Stimulated activated CD8-positive, alpha-beta memory T cell treated with anti-CD3 and anti-CD28 coated beads, Interleukin-7, amount 100 ng/mL, for 24 hours (primary cell): ENCODE results near the gene ZFP42.
"Not testable (repeated sequence)": the region's sequence is repeated elsewhere in the genome, so short reads cannot be mapped to it uniquely, and the experiment has no call there.

Source experiments
- DNase-seq: peaks from one replicate; pipeline ENCODE4 v3.0.0-alpha.2; 2020; ENCODE audit warnings: low read depth

The ZFP42 gene

DNA sequence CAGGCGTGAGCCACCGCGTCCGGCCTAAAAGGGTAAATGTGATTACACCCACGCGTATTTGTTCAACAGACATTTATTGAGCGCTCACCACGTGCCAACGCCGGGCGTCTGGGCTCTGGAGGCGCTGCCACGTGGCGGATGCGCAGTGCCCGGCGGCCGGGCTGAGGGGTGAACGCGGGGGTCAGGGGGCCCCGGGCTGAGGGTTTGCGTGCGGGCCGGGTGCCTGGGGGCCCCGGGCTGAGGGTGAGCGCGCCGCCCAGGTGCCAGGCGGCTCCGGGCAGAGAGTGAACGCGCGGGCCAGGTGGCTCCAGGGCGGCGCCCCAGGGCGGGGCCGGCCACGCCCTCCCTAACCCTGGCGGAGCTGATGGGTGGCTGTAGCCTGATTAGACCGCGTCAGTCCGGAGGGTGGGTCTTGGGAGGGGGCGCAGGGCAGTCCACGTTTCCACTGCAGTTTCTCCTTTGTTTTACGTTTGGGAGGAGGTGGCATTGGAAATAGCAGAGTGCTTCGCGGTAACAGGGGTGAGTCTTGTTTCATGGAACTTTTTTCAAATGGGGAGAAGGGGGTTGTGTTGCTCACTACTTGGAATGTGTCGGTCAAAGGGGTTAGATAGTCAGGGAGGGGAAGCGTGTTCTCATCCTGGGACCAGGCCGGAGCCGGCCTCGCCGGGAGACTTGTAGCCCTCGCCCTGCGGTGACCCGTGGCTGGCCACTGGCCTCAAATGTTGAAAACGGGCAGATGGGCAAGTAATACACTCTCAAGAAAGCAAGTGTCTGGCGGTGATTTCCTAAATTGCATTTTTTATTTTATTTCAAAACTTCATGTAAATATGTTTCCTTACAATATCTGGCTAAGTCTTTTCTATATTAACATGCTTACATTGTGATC lies at the start of gene ZFP42:
Gene ZFP42 (plus strand): TSS at position 450 of the 886 bp plus-strand sequence. CDS start 7,037 bp downstream, outside the sequence.
- DNase-seq, result no peak

GRCh38 chr4:187961171-187961570 lies 34.4 kb upstream of the ZFP42 start:
- no peak for DNase-seq

DNA sequence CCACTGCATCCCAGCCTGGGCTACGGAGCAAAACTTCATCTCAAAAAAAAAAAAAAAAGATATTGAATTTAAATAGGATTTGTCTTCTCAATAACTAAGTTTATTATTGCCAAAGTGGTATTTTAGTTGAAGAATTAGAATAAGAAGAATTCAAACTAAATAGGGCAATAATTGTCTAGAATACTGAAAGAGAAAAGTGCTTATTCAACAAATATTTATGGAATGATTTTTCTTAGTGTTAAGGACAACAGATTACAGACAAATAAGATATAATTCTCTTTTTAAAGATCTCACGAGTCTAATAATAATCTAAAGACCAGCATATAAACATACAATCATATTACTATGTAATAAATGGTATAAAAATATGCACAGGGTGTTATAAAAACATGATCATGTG lies 33.6 kb upstream of the ZFP42 start:
- DNase-seq, result no peak

GRCh38 chr4:187962926-187963325 lies 32.6 kb upstream of the ZFP42 start:
- DNase-seq, result no peak

GRCh38 chr4:187965726-187966125 lies 29.8 kb upstream of the ZFP42 start:
- no peak for DNase-seq

- no peak for DNase-seq
Measured at GRCh38 chr4:187972135-187972534, 23.4 kb upstream of the ZFP42 start.

DNA sequence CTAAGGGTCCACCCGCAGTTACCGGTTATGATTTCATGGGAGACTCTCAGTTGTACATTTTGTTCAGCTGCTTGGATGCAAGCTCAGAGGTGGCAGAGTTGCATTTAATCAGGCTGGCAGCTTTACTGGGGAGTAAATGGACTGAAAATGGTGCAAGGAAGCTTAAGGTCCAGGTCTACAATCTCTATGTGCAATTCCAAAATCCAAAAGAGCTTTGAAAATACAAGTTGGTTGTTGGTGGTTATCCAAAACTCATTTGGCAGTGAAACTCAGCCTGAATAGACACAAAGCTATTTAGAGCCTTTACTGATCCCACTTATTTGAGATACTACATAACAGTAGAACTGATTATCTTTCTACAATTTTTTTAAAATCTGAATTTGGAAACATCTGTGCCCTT lies 11.8 kb upstream of the ZFP42 start:
- DNase-seq, result no peak

- DNase-seq, result no peak
Measured at GRCh38 chr4:187992971-187993370, 2.6 kb upstream of the ZFP42 start.

DNA sequence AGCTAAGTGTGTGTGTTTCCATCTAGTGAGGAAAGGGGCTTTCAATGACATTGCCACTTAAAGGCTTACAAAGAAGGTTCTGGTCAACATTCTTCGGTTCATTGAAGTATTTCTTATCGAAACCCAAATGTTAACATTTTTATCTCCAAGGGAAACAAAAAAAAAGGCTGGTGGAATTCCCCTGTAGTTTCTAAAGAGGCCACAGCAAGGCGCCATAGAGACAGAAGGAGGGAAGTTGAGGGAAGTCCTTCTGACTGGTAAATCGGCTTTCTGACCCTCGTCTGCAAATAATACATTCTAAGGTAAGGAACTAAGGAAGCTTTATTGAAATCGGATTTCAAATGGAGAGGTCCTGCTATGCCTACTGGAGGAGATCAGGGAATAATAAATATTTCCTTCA lies 1.7 kb upstream of the ZFP42 start:
- no peak for DNase-seq

DNA sequence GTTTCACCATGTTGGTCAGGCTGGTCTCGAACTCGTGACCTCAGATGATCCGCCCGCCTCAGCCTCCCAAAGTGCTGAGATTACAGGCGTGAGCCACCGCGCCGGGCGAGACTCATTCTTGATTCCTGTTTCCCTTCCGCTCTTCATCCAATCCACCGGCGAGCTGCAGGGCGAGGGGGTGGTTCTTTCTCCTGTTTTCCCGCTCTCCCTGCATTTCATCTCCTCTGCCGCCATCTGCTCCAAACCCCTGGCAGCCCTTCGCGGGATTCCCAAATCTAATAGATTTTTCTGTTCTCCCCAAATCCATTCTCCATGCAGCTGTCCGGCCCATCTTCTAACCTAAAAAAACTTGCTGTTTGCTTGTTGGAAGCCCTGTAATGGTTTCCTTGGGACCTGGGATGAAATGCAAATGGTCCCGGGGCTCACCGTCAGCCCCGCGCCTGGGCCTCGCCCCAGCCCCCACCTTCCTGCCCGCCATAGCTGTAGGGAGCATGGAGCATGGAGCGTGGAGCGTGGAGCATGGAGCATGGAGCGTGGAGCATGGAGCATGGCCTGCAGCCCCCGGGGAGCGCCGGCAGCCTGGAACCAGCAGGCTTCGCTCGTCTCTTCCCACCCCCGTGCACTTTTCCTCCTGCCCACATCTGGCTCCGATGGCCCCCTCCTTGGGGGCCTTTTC lies 1.1 kb downstream of the ZFP42 start:
- no peak for DNase-seq

- DNase-seq, result not testable (repeated sequence)
Measured at GRCh38 chr4:187997991-187998390, 2.4 kb downstream of the ZFP42 start.

DNA sequence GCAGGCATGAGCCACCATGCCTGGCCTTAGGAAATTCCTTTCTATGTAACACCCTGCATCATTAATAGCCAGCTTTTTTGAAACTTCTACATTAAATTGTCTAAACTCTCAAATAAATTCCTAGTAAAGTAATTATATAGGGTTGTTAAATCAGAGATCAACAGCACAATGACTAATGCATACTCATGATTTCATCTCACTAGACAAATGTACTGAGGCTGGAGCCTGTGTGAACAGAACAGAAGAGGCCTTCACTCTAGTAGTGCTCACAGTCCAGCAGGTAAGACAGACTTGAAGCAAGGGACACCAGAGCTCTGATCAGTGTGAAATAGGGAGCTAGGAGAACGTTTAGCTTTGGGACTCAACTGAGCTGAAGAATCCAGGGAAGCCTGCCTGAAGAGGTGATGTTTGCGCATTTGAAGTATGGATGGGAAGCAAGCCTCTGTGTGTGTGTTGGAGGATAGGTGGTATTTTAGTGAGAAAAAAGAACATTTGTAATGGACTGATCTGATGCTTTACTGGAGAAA lies 3.9 kb downstream of the ZFP42 start:
- no peak for DNase-seq

- no peak for DNase-seq
Measured at GRCh38 chr4:188002323-188002722, 6.8 kb downstream of the ZFP42 start.

DNA sequence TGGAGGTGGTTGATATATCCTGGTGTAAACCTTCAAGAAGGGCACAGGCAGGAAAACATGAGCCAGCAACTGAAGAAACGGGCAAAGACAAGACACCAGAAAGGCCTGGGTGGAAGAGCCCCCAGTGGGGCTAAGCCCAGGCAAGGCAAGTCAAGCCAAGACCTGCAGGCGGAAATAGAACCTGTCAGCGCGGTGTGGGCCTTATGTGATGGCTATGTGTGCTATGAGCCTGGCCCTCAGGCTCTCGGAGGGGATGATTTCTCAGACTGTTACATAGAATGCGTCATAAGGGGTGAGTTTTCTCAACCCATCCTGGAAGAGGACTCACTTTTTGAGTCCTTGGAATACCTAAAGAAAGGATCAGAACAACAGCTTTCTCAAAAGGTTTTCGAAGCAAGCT lies 7.2 kb downstream of the ZFP42 start:
- no peak for DNase-seq

- DNase-seq, result no peak
Measured at GRCh38 chr4:188005561-188005960, 10.0 kb downstream of the ZFP42 start.

DNA sequence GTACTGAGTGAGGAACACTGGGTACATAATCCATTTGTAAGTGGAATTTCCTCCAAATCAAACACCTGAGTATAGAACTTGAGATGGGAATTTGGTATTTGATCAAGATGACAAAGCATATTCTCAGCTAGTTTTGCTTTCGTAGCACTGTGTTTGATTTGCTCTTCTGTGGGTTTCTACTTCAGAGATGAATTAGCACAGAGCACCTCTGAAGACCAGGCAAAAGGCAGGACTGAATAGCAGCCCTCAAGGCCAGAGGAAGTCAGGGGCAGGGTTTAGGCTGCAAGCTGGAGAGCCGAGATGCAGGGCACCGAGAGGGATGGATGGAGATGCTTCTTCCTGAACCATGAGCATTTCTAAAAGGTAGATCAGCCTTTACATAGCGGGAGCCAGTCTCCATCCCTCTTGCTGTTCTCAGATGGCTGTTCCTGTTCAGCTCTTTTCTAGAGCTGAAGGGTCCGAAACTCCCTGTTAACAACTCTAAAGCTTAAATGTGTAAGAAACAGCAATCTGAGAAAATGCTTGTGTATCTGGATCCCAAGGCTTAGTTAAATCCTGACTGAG lies 10.8 kb downstream of the ZFP42 start:
- DNase-seq, result no peak

GRCh38 chr4:188008377-188008776 lies 12.8 kb downstream of the ZFP42 start:
- no peak for DNase-seq

DNA sequence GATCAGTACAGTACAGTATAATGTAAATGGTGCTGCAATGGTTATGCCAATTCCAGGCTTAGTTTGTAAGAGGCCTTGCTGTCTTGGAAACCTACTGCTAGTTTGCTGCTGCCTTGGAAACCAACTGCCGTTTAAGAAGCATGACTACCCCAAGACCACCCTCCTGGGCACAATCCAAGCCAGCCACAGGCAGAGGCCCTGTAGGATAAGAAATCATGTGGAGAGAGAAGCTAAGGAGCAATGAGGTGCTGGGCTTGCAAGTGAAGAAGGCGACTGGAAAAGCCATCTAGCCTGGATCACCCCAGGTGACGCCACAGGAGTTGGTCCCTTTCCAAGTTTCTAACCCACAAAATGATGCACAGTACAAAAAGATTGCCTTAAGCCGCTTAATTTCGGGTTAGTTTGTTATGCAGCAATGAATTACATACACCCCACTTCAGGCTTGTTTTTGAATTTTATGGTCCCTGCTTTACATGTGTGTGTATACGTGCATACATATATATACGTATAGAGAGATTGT lies 16.9 kb downstream of the ZFP42 start:
- DNase-seq, result no peak

GRCh38 chr4:188015025-188015940 lies 19.7 kb downstream of the ZFP42 start:
- DNase-seq, result no peak

DNA sequence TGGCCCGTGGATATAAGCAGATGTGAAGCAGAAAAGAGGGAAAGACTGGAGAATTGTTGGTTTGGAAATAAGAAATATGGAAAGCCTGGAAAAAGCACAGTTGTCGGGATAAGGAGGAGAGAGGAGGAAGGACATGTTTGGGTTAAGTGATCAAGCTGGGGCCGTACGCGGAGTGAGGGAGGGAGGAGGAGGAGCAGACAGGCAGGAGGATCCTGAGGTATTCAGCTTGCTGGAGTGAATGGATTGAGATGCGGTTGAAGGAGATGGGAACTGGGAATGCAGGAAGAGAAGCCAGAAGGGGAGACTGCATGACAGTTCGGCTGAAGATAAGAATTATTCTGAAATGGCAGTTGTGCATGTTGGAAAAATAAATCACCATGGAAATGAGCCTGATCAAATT lies 21.2 kb downstream of the ZFP42 start:
- DNase-seq, result no peak

- DNase-seq, result no peak
Measured at GRCh38 chr4:188018262-188018661, 22.7 kb downstream of the ZFP42 start.
